ENCODE data around the gene OR2AE1.

DNA sequence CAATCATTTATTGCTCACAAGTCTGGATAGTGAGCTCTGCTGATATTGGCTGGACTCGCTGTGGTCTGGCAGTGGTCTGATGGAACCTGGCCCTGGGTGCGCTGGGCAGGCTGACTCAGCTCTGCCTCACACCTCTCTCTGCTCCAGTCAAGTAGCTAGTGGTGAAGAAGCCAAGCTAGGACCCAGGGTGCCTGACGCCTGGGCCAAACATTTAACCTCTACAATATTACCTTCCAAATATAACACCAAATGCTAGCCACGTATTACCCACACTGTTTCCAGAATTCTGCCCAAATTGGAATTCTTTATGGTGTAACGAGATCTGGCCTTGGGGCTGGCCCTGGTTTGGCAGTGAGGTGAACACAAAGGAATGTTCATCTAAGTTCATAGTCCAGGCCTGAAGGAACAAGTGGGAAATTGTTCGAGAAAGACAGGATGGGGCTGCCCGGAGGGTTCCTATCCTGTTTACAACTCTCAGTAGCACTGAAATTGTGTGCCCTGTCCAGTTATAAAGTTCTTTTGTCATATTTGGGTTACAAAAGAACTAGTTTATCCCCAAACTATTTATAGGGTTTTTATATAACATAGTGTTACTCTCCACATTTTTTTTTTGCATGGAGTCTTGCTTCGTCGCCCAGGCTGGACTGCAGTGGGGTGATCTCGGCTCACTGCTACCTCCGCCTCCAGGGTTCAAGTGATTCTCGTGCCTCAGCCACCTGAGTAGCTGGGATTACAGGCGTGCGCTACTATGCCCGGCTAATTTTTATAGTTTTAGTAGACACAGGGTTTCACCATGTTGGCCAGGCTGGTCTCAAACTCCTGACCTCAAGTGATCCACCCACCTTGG, 16.3 kb downstream of the OR2AE1 start:
- TF ChIP-seq CTCF (IDR thresholded peaks at IDR 0.05) (no peak), ZFX (IDR thresholded peaks at IDR 0.05; ENCODE audit: borderline replicate concordance) (no peak)

Measured in 22Rv1 (cell line).